Endodermal cell (in vitro differentiated cells): Measurements from ENCODE around the gene RNF112. TPM values are rescaled to one million over a fixed set of nuclear protein-coding genes. Genes with fewer than 3 reads are reported as not detected.
A peak's percentile ranks its signal among the peaks of the same experiment; 100 is the strongest.

Experiments used
- DNase-seq: peaks from one replicate; pipeline ENCODE4 v3.0.0-alpha.2; 2017
- H3K27ac ChIP-seq: 2 replicates; pipeline ENCODE4 v1.5.1; 2013; ENCODE audit warnings: mild to moderate bottlenecking, low read depth, low read length, moderate library complexity
- H3K27me3 ChIP-seq: 2 replicates; pipeline ENCODE4 v1.6.1; 2013; ENCODE audit warnings: mild to moderate bottlenecking, low read length, moderate library complexity; ENCODE audit not compliant: insufficient read depth, control insufficient read depth, poor library complexity, severe bottlenecking
- H3K36me3 ChIP-seq: 2 replicates; pipeline ENCODE4 v1.7.0; 2013; ENCODE audit warnings: mild to moderate bottlenecking, low read length, moderate library complexity; ENCODE audit not compliant: control insufficient read depth, insufficient read depth
- H3K4me1 ChIP-seq: one replicate; pipeline ENCODE4 v1.7.0; 2013; ENCODE audit warnings: low read length; ENCODE audit not compliant: control insufficient read depth, insufficient read depth
- H3K4me3 ChIP-seq: 2 replicates; pipeline ENCODE4 v1.5.1; 2013; ENCODE audit warnings: mild to moderate bottlenecking, low read length, moderate library complexity
- H3K9ac ChIP-seq: 2 replicates; pipeline ENCODE4 v1.6.1; 2013; ENCODE audit warnings: mild to moderate bottlenecking, low read length, moderate library complexity; ENCODE audit not compliant: poor library complexity, severe bottlenecking; ENCODE audit errors: extremely low read depth
- H3K9me3 ChIP-seq: 2 replicates; pipeline ENCODE4 v1.6.1; 2013; ENCODE audit warnings: mild to moderate bottlenecking, low read length, moderate library complexity; ENCODE audit not compliant: control insufficient read depth
- H3K27ac Mint-ChIP-seq: 2 replicates; pipeline ENCODE4 v1.8.0; 2020; ENCODE audit warnings: mixed read lengths
- H3K27me3 Mint-ChIP-seq: 2 replicates; pipeline ENCODE4 v1.8.0; 2021; ENCODE audit warnings: mild to moderate bottlenecking, mixed read lengths; ENCODE audit not compliant: insufficient read depth
- H3K36me3 Mint-ChIP-seq: 2 replicates; pipeline ENCODE4 v1.8.0; 2020; ENCODE audit warnings: low read depth, mixed read lengths
- H3K4me1 Mint-ChIP-seq: 2 replicates; pipeline ENCODE4 v1.8.0; 2020; ENCODE audit warnings: mixed read lengths
- H3K4me3 Mint-ChIP-seq: 2 replicates; pipeline ENCODE4 v1.8.0; 2020; ENCODE audit warnings: mild to moderate bottlenecking, moderate library complexity, mixed read lengths
- H3K9me3 Mint-ChIP-seq: 2 replicates; pipeline ENCODE4 v1.8.0; 2020; ENCODE audit warnings: mild to moderate bottlenecking, mixed read lengths
- WGBS, 2 experiments: methylation state at CpG; one replicate each; pipeline versions ENCODE4 v1.1.5 to v1.1.7; 2013; ENCODE audit warnings: missing lambda C conversion rate in 2 of 2, mixed read lengths in 1 of 2; ENCODE audit not compliant: insufficient coverage in 1 of 2, insufficient read length in 1 of 2; 5-methylcytosine and 5-hydroxymethylcytosine counted together
- total RNA-seq, 2 donors: library from RNA; stranded (reverse); fragmentation: NEBNext Ultra II Directional in 1 of 2; extraction: Animal tissue kit (Norgen Biotek cat#: 25700) in 1 of 2; gene quantifications; 2 replicates in 1 of 2; 3 replicates in 1 of 2; pipeline ENCODE4 v1.2.1, GENCODE V29; 2021
- TF ChIP-seq, protein P1 (sequence below): fragments of 200-600 bp; sonication (generic); conservative IDR thresholded peaks from 2 replicates; pipeline ENCODE4 v1.5.0; 2021; ENCODE audit warnings: antibody characterized with exemption, mild to moderate bottlenecking

The RNF112 gene
- total RNA-seq, 2 donors from 2014 or later: 1.1 to 1.9 TPM

- Histone ChIP-seq H3K36me3 (peaks cover 64% of the 10 kb centered on the region), H3K27me3 (no peaks in the 10 kb centered on the region), H3K4me1 (peaks cover 13% of the 10 kb centered on the region), H3K27ac (no peak overlapping the region), H3K9ac (no peak overlapping the region), H3K4me3 (no peak overlapping the region), H3K9me3 (no peaks in the 10 kb centered on the region)
- H3K4me1 Mint-ChIP-seq: peaks cover 43% of the 10 kb centered on the region
- no peak overlapping the region for H3K4me3 Mint-ChIP-seq
- H3K9me3 Mint-ChIP-seq: no peaks in the 10 kb centered on the region
- no peaks in the 10 kb centered on the region for H3K27me3 Mint-ChIP-seq
- peaks cover 55% of the 10 kb centered on the region for H3K36me3 Mint-ChIP-seq
- 95 to 97% methylated on average over 8 to 13 of the region's 13 CpGs for WGBS, 2 experiments
- TF ChIP-seq, protein P1, sequence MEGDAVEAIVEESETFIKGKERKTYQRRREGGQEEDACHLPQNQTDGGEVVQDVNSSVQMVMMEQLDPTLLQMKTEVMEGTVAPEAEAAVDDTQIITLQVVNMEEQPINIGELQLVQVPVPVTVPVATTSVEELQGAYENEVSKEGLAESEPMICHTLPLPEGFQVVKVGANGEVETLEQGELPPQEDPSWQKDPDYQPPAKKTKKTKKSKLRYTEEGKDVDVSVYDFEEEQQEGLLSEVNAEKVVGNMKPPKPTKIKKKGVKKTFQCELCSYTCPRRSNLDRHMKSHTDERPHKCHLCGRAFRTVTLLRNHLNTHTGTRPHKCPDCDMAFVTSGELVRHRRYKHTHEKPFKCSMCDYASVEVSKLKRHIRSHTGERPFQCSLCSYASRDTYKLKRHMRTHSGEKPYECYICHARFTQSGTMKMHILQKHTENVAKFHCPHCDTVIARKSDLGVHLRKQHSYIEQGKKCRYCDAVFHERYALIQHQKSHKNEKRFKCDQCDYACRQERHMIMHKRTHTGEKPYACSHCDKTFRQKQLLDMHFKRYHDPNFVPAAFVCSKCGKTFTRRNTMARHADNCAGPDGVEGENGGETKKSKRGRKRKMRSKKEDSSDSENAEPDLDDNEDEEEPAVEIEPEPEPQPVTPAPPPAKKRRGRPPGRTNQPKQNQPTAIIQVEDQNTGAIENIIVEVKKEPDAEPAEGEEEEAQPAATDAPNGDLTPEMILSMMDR: no peak
- no peak overlapping the region for H3K27ac Mint-ChIP-seq
- no peak for DNase-seq
These were observed 28.2 kb upstream of the RNF112 start for GRCh38 chr17:19382531-19383444.

- Mint-ChIP-seq H3K27me3 (no peaks in the 10 kb centered on the region), H3K4me3 (no peak overlapping the region)
These were observed 27.2 kb upstream of the RNF112 start for GRCh38 chr17:19383681-19384470.

More at GRCh38 chr17:19383681-19384470, 27.2 kb upstream of the RNF112 start:
- H3K9me3 ChIP-seq: no peaks in the 10 kb centered on the region
- DNase-seq: no peak
- H3K27me3 ChIP-seq: no peaks in the 10 kb centered on the region
- H3K36me3 Mint-ChIP-seq: peaks cover 55% of the 10 kb centered on the region
- WGBS, 2 experiments: 83 to 91% methylated on average over 3 to 6 of the region's 6 CpGs
- peak overlapping the region; percentile 55 for H3K27ac Mint-ChIP-seq
- peaks cover 47% of the 10 kb centered on the region for H3K4me1 Mint-ChIP-seq
- TF ChIP-seq, protein P1: no peak
- peaks cover 64% of the 10 kb centered on the region for H3K36me3 ChIP-seq
- H3K27ac ChIP-seq: no peak overlapping the region
- no peaks in the 10 kb centered on the region for H3K9me3 Mint-ChIP-seq
- no peak overlapping the region for H3K4me3 ChIP-seq
- H3K4me1 ChIP-seq: peaks cover 13% of the 10 kb centered on the region
- H3K9ac ChIP-seq: no peak overlapping the region
